Upper lobe of left lung (tissue), 6 donors: Measurements from ENCODE around the gene BCAS3. TPM values are rescaled to one million over a fixed set of nuclear protein-coding genes. Genes with fewer than 3 reads are reported as not detected.

Experiments
- ATAC-seq, 2 donors: fragments of 200-7000 bp; cut with Tn5 transposase; one replicate each; pipeline ENCODE4 v1.9.1; 2022; ENCODE audit warnings: mild to moderate bottlenecking in 2 of 2, moderate library complexity in 2 of 2; ENCODE audit not compliant: low FRiP score in 2 of 2
- DNase-seq, 2 donors: peaks; one replicate each; pipeline ENCODE4 v3.0.0-alpha.2; 2019 to 2020
- H3K27ac ChIP-seq, 4 donors: fragments of 200-600 bp; sonication (generic); one replicate each; pipeline ENCODE4 v1.5.1; 2016 to 2019
- H3K27me3 ChIP-seq, 4 donors: fragments of 200-600 bp; sonication (generic); one replicate each; pipeline ENCODE4 v1.5.1; 2017 to 2019
- H3K36me3 ChIP-seq, 4 donors: fragments of 200-600 bp; sonication (generic); one replicate each; pipeline ENCODE4 v1.5.1; 2016 to 2019
- H3K4me1 ChIP-seq, 4 donors: fragments of 200-600 bp; sonication (generic); one replicate each; pipeline ENCODE4 v1.5.1; 2018 to 2019
- H3K4me3 ChIP-seq, 4 donors: fragments of 200-600 bp; sonication (generic); one replicate each; pipeline ENCODE4 v1.5.1; 2017 to 2019; ENCODE audit warnings: mild to moderate bottlenecking in 2 of 4, moderate library complexity in 1 of 4
- H3K9me3 ChIP-seq, 4 donors: fragments of 200-600 bp; sonication (generic); one replicate each; pipeline ENCODE4 v1.5.1; 2018 to 2019
- CTCF ChIP-seq, 6 experiments: fragments of 450-650 bp in 4 of 6; fragments of 200-600 bp in 2 of 6; sonication (generic) in 2 of 6; IDR thresholded peaks; one replicate each; pipeline ENCODE4 v1.5.1; 2016 to 2019; ENCODE audit warnings: antibody characterized with exemption in 6 of 6
- EP300 ChIP-seq, 4 donors: sonication (generic); formaldehyde crosslinking; IDR thresholded peaks; one replicate each; pipeline ENCODE4 v1.5.1; 2017; ENCODE audit warnings: antibody characterized with exemption in 4 of 4, control low read depth in 2 of 4
- POLR2A ChIP-seq, 4 donors: fragments of 450-650 bp; IDR thresholded peaks; one replicate each; pipeline ENCODE4 v1.5.1; 2016 to 2017; ENCODE audit warnings: antibody characterized with exemption in 4 of 4, mild to moderate bottlenecking in 2 of 4
- POLR2AphosphoS5 ChIP-seq, 2 donors: sonication (generic); formaldehyde crosslinking; IDR thresholded peaks; one replicate each; pipeline ENCODE4 v1.5.1; 2017; ENCODE audit warnings: antibody characterized with exemption in 2 of 2
- WGBS, 2 donors: methylation state at CpG; one replicate each; pipeline ENCODE4 v1.1.5; 2017 to 2018; 5-methylcytosine and 5-hydroxymethylcytosine counted together
- total RNA-seq, 6 donors: library from RNA; depleted of rRNA in 4 of 6; stranded (reverse); fragments of >200 nt in 4 of 6; gene quantifications; one replicate each; pipeline versions ENCODE4 v1.1.0 to v1.2.1, GENCODE V29; 2016 to 2021
- donor health status: DM: no; HTN: no; CAD: no; lungs with moderate emphysema.
- donor health status: DM: no; HTN: yes; CAD: no; lungs with severe emphysema.

Gene BCAS3
- total RNA-seq, 6 donors from 2014 or later, result 20.1 to 111 (median 37.0) TPM

- no peak for ATAC-seq
- no peaks in the 10 kb centered on the region for H3K27me3 ChIP-seq
Observed at GRCh38 chr17:61230972-61231820, 553.5 kb downstream of the BCAS3 start.

GRCh38 chr17:61232871-61233270 is 555.2 kb downstream of the BCAS3 start:
- TF ChIP-seq CTCF (IDR thresholded peaks at IDR 0.05) (no peak), POLR2AphosphoS5 (IDR thresholded peaks at IDR 0.05) (no peak)
- Histone ChIP-seq H3K9me3 (no peaks in the 10 kb centered on the region), H3K27ac (no peak overlapping the region), H3K27me3 (no peaks in the 10 kb centered on the region), H3K4me1 (peaks cover 9 to 21% (median 14%) of the 10 kb centered on the region in 4 donors), H3K36me3 (no peaks in the 10 kb centered on the region), H3K4me3 (no peak overlapping the region)
- DNase-seq (no peak), ATAC-seq (no peak)
- WGBS, 2 donors, result 95 to 97% methylated on average over 3 of the region's 3 CpGs

More at GRCh38 chr17:61230972-61231820, 553.5 kb downstream of the BCAS3 start:
- 81 to 86% methylated on average over 4 of the region's 4 CpGs for WGBS, 2 donors
- Histone ChIP-seq H3K27ac (no peak overlapping the region), H3K4me3 (no peak overlapping the region), H3K36me3 (no peaks in the 10 kb centered on the region), H3K4me1 (peaks cover 9 to 21% (median 14%) of the 10 kb centered on the region in 4 donors), H3K9me3 (no peaks in the 10 kb centered on the region)
- no peak for DNase-seq
- TF ChIP-seq EP300 (IDR thresholded peaks at IDR 0.05), result no peak
- no peak for TF ChIP-seq POLR2AphosphoS5 (IDR thresholded peaks at IDR 0.05)
- TF ChIP-seq POLR2A (IDR thresholded peaks at IDR 0.05), result no peak
- TF ChIP-seq CTCF (IDR thresholded peaks at IDR 0.05), result no peak

GRCh38 chr17:61233991-61234750 is 556.5 kb downstream of the BCAS3 start:
- no peaks in the 10 kb centered on the region for H3K36me3 ChIP-seq
- H3K27me3 ChIP-seq, result no peaks in the 10 kb centered on the region
- peaks cover 9 to 21% (median 16%) of the 10 kb centered on the region in 4 donors for H3K4me1 ChIP-seq
- ATAC-seq (no peak), DNase-seq (no peak)
- no peak overlapping the region for H3K27ac ChIP-seq
- H3K9me3 ChIP-seq, result no peaks in the 10 kb centered on the region
- WGBS, 2 donors, result 87 to 100% methylated on average over 1 of the region's 1 CpG
- no peak overlapping the region for H3K4me3 ChIP-seq
- TF ChIP-seq POLR2AphosphoS5 (IDR thresholded peaks at IDR 0.05) (no peak), CTCF (IDR thresholded peaks at IDR 0.05) (no peak), EP300 (IDR thresholded peaks at IDR 0.05) (no peak), POLR2A (IDR thresholded peaks at IDR 0.05) (no peak)

GRCh38 chr17:61235001-61235826 is 557.6 kb downstream of the BCAS3 start:
- TF ChIP-seq CTCF (IDR thresholded peaks at IDR 0.05) (no peak), POLR2A (IDR thresholded peaks at IDR 0.05) (no peak), POLR2AphosphoS5 (IDR thresholded peaks at IDR 0.05) (no peak), EP300 (IDR thresholded peaks at IDR 0.05) (no peak)
- Histone ChIP-seq H3K27ac (no peak overlapping the region), H3K27me3 (no peaks in the 10 kb centered on the region), H3K4me1 (peaks cover 9 to 21% (median 16%) of the 10 kb centered on the region in 4 donors), H3K4me3 (no peak overlapping the region), H3K9me3 (no peaks in the 10 kb centered on the region), H3K36me3 (no peaks in the 10 kb centered on the region)
- DNase-seq (peak in 1 of 2 donors; percentile 63), ATAC-seq (no peak)
- WGBS, 2 donors, result 61 to 65% methylated on average over 15 of the region's 15 CpGs
